Fibroblast of lung (primary cell): ENCODE data around the gene OXA1L. TPM values are rescaled to one million over a fixed set of nuclear protein-coding genes. Genes with fewer than 3 reads are reported as not detected.

Experiments
- DNase-seq, 2 donors: peaks; one replicate each; pipeline versions ENCODE4 v3.0.0 to v3.0.0-alpha.2; 2010; ENCODE audit warnings: low read depth in 2 of 2
- H2AFZ ChIP-seq: 2 replicates; pipeline ENCODE4 v1.5.1; 2012; ENCODE audit warnings: low read length, control low read depth, inconsistent platforms
- H3K27ac ChIP-seq: 2 replicates; pipeline ENCODE4 v1.5.1; 2011; ENCODE audit warnings: low read length, control low read depth; ENCODE audit not compliant: insufficient read depth
- H3K27me3 ChIP-seq: 2 replicates; pipeline ENCODE4 v1.5.1; 2011; ENCODE audit warnings: mild to moderate bottlenecking, low read length; ENCODE audit not compliant: control insufficient read depth, insufficient read depth
- H3K36me3 ChIP-seq: 2 replicates; pipeline ENCODE4 v1.5.1; 2011; ENCODE audit warnings: low read length; ENCODE audit not compliant: control insufficient read depth, insufficient read depth
- H3K4me1 ChIP-seq: 2 replicates; pipeline ENCODE4 v1.5.1; 2011; ENCODE audit warnings: low read length; ENCODE audit not compliant: control insufficient read depth, insufficient read depth; ENCODE audit errors: extremely low read depth
- H3K4me2 ChIP-seq: 2 replicates; pipeline ENCODE4 v1.5.1; 2011; ENCODE audit warnings: low read length, control low read depth; ENCODE audit not compliant: insufficient read depth; ENCODE audit errors: extremely low read depth
- H3K4me3 ChIP-seq, 4 experiments: fragments of 200-600 bp in 1 of 4; sonication (generic) in 1 of 4; replicated peaks in 1 of 4; 2 replicates each; pipeline ENCODE4 v1.5.1; 2011 to 2016; ENCODE audit warnings: low read length in 4 of 4, low read depth in 3 of 4, mild to moderate bottlenecking in 3 of 4, control low read depth in 2 of 4, inconsistent platforms in 1 of 4, mixed read lengths in 1 of 4; ENCODE audit not compliant: insufficient read depth in 1 of 4; ENCODE audit errors: control extremely low read depth in 1 of 4
- H3K79me2 ChIP-seq: 2 replicates; pipeline ENCODE4 v1.5.1; 2012; ENCODE audit warnings: mild to moderate bottlenecking, low read length, inconsistent platforms; ENCODE audit not compliant: control insufficient read depth, insufficient read depth
- H3K9ac ChIP-seq: 2 replicates; pipeline ENCODE4 v1.5.1; 2011; ENCODE audit warnings: mild to moderate bottlenecking, low read length, control low read depth; ENCODE audit not compliant: insufficient read depth
- H3K9me3 ChIP-seq: 2 replicates; pipeline ENCODE4 v1.5.1; 2012; ENCODE audit warnings: low read depth, low read length; ENCODE audit not compliant: control insufficient read depth, insufficient read depth
- H4K20me1 ChIP-seq: 2 replicates; pipeline ENCODE4 v1.5.1; 2011; ENCODE audit warnings: low read length; ENCODE audit not compliant: control insufficient read depth, insufficient read depth; ENCODE audit errors: extremely low read depth
- EZH2 ChIP-seq: IDR thresholded peaks from 2 replicates; pipeline ENCODE4 v1.5.1; 2012; ENCODE audit warnings: low read length, control low read depth, mild to moderate bottlenecking; ENCODE audit errors: missing control alignments
- polyA plus RNA-seq, 2 donors: library from polyadenylated mRNA; depleted of rRNA in 1 of 2; stranded (reverse) in 1 of 2; unstranded in 1 of 2; fragments of >200 nt; gene quantifications; 2 replicates each; pipeline ENCODE4 v1.2.1, GENCODE V29; 2011 to 2012; ENCODE audit warnings: missing spikeins in 1 of 2
- total RNA-seq: library from RNA; depleted of rRNA; stranded (reverse); fragments of >200 nt; gene quantifications from 2 replicates; pipeline ENCODE4 v1.2.1, GENCODE V29; 2014
- TF ChIP-seq, protein P1 (sequence below), 2 donors: IDR thresholded peaks in 1 of 2; conservative IDR thresholded peaks in 1 of 2; 1 replicate in 1 of 2; 2 replicates in 1 of 2; pipeline ENCODE4 v1.5.1; 2011 to 2012; ENCODE audit warnings: low read length in 2 of 2, control low read depth in 1 of 2, inconsistent platforms in 1 of 2, low read depth in 1 of 2, mild to moderate bottlenecking in 1 of 2

The OXA1L gene
- total and polyA plus RNA-seq, 2 donors (not counting 1 experiment from before 2014, with no cell fraction given), result 67.2 to 141 TPM

DNA sequence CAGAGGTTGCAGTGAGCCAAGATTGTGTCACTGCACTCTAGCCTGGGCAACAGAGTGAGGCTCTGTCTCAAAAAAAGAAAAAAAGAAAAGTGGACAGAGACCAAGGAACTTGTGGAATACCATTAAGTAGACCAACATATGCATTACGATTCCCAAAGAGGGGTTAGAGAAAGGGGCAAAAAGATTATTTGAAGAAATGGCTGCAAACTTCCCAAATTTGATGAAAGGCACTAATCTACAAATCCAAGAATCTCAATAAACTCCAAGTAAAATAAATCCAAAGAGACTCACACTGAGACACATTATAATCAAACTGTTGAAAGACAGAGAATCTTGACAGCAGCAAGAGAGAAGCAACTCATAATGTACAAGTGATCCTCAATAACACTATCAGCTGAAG, 4.8 kb upstream of the OXA1L start:
- Histone ChIP-seq H4K20me1 (no peaks in the 10 kb centered on the region), H3K27ac (no peak overlapping the region), H3K9ac (no peak overlapping the region), H3K4me3 (no peak overlapping the region), H3K4me2 (no peak overlapping the region), H3K4me1 (no peaks in the 10 kb centered on the region), H3K36me3 (no peaks in the 10 kb centered on the region), H3K27me3 (no peaks in the 10 kb centered on the region), H3K9me3 (no peaks in the 10 kb centered on the region), H2AFZ (no peak overlapping the region), H3K79me2 (peaks cover 2% of the 10 kb centered on the region)
- no peak for TF ChIP-seq EZH2
- TF ChIP-seq, protein P1, sequence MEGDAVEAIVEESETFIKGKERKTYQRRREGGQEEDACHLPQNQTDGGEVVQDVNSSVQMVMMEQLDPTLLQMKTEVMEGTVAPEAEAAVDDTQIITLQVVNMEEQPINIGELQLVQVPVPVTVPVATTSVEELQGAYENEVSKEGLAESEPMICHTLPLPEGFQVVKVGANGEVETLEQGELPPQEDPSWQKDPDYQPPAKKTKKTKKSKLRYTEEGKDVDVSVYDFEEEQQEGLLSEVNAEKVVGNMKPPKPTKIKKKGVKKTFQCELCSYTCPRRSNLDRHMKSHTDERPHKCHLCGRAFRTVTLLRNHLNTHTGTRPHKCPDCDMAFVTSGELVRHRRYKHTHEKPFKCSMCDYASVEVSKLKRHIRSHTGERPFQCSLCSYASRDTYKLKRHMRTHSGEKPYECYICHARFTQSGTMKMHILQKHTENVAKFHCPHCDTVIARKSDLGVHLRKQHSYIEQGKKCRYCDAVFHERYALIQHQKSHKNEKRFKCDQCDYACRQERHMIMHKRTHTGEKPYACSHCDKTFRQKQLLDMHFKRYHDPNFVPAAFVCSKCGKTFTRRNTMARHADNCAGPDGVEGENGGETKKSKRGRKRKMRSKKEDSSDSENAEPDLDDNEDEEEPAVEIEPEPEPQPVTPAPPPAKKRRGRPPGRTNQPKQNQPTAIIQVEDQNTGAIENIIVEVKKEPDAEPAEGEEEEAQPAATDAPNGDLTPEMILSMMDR (conservative IDR thresholded peaks at IDR 0.05 in 1 of 2, IDR thresholded peaks at IDR 0.05 in 1 of 2; ENCODE audit: low read depth in 1 of 2, low read length in 2 of 2), result no peak
- no peak for DNase-seq

DNA sequence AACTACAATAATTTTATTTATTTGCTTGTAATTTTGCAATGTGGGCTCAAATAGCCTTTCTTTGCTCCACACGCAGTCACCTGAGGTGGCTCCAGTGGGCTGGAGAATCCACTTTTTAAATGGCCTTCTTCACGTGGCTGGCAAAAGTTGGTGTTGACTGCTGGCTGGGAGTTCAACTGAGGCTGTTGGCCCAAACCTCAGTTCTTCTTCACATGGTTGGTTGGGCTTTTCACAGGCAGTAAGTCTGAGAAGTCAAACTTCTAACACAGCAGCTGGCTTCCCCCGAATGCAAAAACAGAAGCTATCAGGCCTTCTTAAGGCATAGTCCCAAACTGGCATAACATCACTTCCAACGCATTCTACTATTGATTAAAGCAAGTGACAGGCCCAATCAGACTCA, 2.1 kb upstream of the OXA1L start:
- H3K36me3 ChIP-seq, result no peaks in the 10 kb centered on the region
- peaks cover 3% of the 10 kb centered on the region for H3K4me1 ChIP-seq
- TF ChIP-seq EZH2, result no peak
- peaks cover 21% of the 10 kb centered on the region for H3K79me2 ChIP-seq
- H4K20me1 ChIP-seq, result no peaks in the 10 kb centered on the region
- H2AFZ ChIP-seq, result no peak overlapping the region
- H3K27me3 ChIP-seq, result no peaks in the 10 kb centered on the region
- no peak for DNase-seq
- no peak overlapping the region for H3K4me2 ChIP-seq
- H3K9me3 ChIP-seq, result no peaks in the 10 kb centered on the region
- H3K9ac ChIP-seq, result no peak overlapping the region
- H3K27ac ChIP-seq, result no peak overlapping the region
- no peak overlapping the region for H3K4me3 ChIP-seq

DNA sequence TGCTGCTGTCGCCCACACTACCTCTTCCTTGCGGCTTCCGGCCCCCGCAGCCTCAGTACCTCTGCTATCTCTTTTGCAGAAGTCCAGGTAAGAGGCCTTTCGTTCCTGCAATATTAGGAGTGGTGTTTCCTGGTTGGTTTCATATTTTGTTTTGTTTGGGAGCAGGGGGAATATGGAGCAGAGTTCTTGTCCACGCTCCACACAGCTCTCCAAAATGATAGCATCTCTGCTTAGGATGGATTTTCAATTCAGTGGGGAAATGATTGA, 768 bp downstream of the OXA1L start:
- TF ChIP-seq EZH2, result no peak
- TF ChIP-seq, protein P1 (conservative IDR thresholded peaks at IDR 0.05 in 1 of 2, IDR thresholded peaks at IDR 0.05 in 1 of 2; ENCODE audit: low read depth in 1 of 2, low read length in 2 of 2), result no peak
- H2AFZ ChIP-seq, result peak overlapping the region; percentile 96
- peaks cover 3% of the 10 kb centered on the region for H3K4me1 ChIP-seq
- peak overlapping the region; percentile 90 for H3K27ac ChIP-seq
- no peak for DNase-seq
- peaks cover 21% of the 10 kb centered on the region for H3K79me2 ChIP-seq
- no peaks in the 10 kb centered on the region for H3K9me3 ChIP-seq
- no peaks in the 10 kb centered on the region for H4K20me1 ChIP-seq
- peak overlapping the region; percentile 90 for H3K9ac ChIP-seq
- H3K4me3 ChIP-seq, result peak overlapping the region; percentile 83 to 96 (median 94)
- peak overlapping the region; percentile 95 for H3K4me2 ChIP-seq
- peaks cover 13% of the 10 kb centered on the region for H3K36me3 ChIP-seq
- no peaks in the 10 kb centered on the region for H3K27me3 ChIP-seq

DNA sequence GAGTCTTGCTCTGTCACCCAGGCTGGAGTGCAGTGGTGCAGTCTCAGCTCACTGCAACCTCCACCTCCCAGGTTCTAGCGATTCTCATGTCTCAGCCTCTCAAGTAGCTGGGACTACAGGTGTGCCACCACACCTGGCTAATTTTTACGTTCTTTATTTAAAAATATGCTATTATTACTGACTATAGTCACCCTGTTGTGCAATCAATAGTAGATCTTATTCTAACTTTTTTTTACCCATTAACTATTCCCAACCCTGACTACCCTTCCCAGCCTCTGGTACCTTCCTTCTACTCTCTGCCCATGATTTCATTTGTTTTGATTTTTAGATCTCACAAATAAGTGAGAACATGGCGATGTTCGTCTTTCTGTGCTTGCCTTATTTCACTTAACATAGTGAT, 2.5 kb downstream of the OXA1L start:
- peaks cover 13% of the 10 kb centered on the region for H3K36me3 ChIP-seq
- no peak overlapping the region for H3K27ac ChIP-seq
- peaks cover 3% of the 10 kb centered on the region for H3K4me1 ChIP-seq
- H3K79me2 ChIP-seq, result peaks cover 21% of the 10 kb centered on the region
- H2AFZ ChIP-seq, result no peak overlapping the region
- no peaks in the 10 kb centered on the region for H4K20me1 ChIP-seq
- no peaks in the 10 kb centered on the region for H3K27me3 ChIP-seq
- no peaks in the 10 kb centered on the region for H3K9me3 ChIP-seq
- no peak for DNase-seq
- no peak for TF ChIP-seq EZH2
- TF ChIP-seq, protein P1 (conservative IDR thresholded peaks at IDR 0.05 in 1 of 2, IDR thresholded peaks at IDR 0.05 in 1 of 2; ENCODE audit: low read depth in 1 of 2, low read length in 2 of 2), result no peak
- H3K4me3 ChIP-seq, result no peak overlapping the region
- H3K4me2 ChIP-seq, result no peak overlapping the region
- no peak overlapping the region for H3K9ac ChIP-seq
